22Rv1 (cell line): ENCODE results near the gene ZNF587.
"Not testable (repeated sequence)": the region's sequence is repeated elsewhere in the genome, so short reads cannot be mapped to it uniquely, and the experiment has no call there.

Source experiments
- CTCF ChIP-seq: fragments of 450-650 bp; IDR thresholded peaks from 2 replicates; pipeline ENCODE4 v1.5.1; 2017; ENCODE audit warnings: mild to moderate bottlenecking
- ZFX ChIP-seq: fragments of 450-650 bp; IDR thresholded peaks from 2 replicates; pipeline ENCODE4 v1.6.1; 2017; ENCODE audit warnings: antibody characterized with exemption, borderline replicate concordance

GRCh38 chr19:57851812-57852603, 2.3 kb downstream of the ZNF587 start:
- not testable (repeated sequence) for TF ChIP-seq CTCF, ZFX
